ENCODE data around the gene MICAL2.

- TF ChIP-seq MAX (IDR thresholded peaks at IDR 0.05), result no peak
- no peak for TF ChIP-seq EGR1 (IDR thresholded peaks at IDR 0.05; ENCODE audit: borderline replicate concordance, low read depth, low read length)
- TF ChIP-seq CHD2 (IDR thresholded peaks at IDR 0.05; ENCODE audit: low read length), result no peak
- no peak for TF ChIP-seq ZNF274 (IDR thresholded peaks at IDR 0.05; ENCODE audit: borderline replicate concordance, extremely low read depth, low read length)
- TF ChIP-seq SIRT6 (IDR thresholded peaks at IDR 0.05; ENCODE audit: low read length), result no peak
Measured at GRCh38 chr11:12077535-12078280, 32.7 kb upstream of the MICAL2 start.

Measured in H1 (cell line).